KMS-11 (cell line): ENCODE measurements around the gene LARGE1.

ENCODE experiments used
- H2AFZ ChIP-seq: fragments of 200-600 bp; sonication (generic); 2 replicates; pipeline ENCODE4 v1.6.1; 2016; ENCODE audit warnings: antibody characterized with exemption, mixed run types, low read depth
- H3K27ac ChIP-seq: fragments of 200-600 bp; sonication (generic); 2 replicates; pipeline ENCODE4 v1.6.1; 2016; ENCODE audit warnings: mild to moderate bottlenecking, mixed run types
- H3K27me3 ChIP-seq: fragments of 200-600 bp; sonication (generic); 2 replicates; pipeline ENCODE4 v1.6.1; 2017; ENCODE audit warnings: mild to moderate bottlenecking, low read depth, mixed run types, moderate library complexity; ENCODE audit not compliant: insufficient read depth
- H3K36me3 ChIP-seq: fragments of 200-600 bp; sonication (generic); 2 replicates; pipeline ENCODE4 v1.6.1; 2017; ENCODE audit warnings: mild to moderate bottlenecking, mixed run types; ENCODE audit not compliant: insufficient read depth
- H3K4me1 ChIP-seq: fragments of 200-600 bp; sonication (generic); 2 replicates; pipeline ENCODE4 v1.6.1; 2016; ENCODE audit warnings: mild to moderate bottlenecking, low read depth, mixed run types; ENCODE audit not compliant: poor library complexity, severe bottlenecking
- H3K4me2 ChIP-seq: fragments of 200-600 bp; sonication (generic); 2 replicates; pipeline ENCODE4 v1.7.0; 2016; ENCODE audit warnings: mild to moderate bottlenecking, mixed run types
- H3K4me3 ChIP-seq: fragments of 200-600 bp; sonication (generic); IDR thresholded peaks from 2 replicates; pipeline ENCODE4 v1.6.1; 2017; ENCODE audit warnings: low read depth, low read length, mixed read lengths; ENCODE audit not compliant: insufficient read depth
- H3K79me2 ChIP-seq: fragments of 200-600 bp; sonication (generic); 2 replicates; pipeline ENCODE4 v1.6.1; 2016; ENCODE audit warnings: low read depth, mixed run types; ENCODE audit not compliant: insufficient read depth
- H3K9ac ChIP-seq: fragments of 200-600 bp; sonication (generic); 2 replicates; pipeline ENCODE4 v1.6.1; 2016; ENCODE audit warnings: mild to moderate bottlenecking, mixed run types
- H4K20me1 ChIP-seq: fragments of 200-600 bp; sonication (generic); 2 replicates; pipeline ENCODE4 v1.6.1; 2016; ENCODE audit warnings: mild to moderate bottlenecking, mixed run types; ENCODE audit not compliant: insufficient read depth
- CTCF ChIP-seq: fragments of 200-600 bp; sonication (generic); conservative IDR thresholded peaks from 2 replicates; pipeline ENCODE4 v1.6.1; 2017; ENCODE audit warnings: low read depth, mild to moderate bottlenecking, antibody characterized with exemption, low read length, moderate library complexity, mixed read lengths

Gene LARGE1

GRCh38 chr22:33515795-33516194 lies 404.5 kb downstream of the LARGE1 start:
- Histone ChIP-seq H4K20me1 (no peaks in the 10 kb centered on the region), H3K27ac (no peak overlapping the region), H2AFZ (no peak overlapping the region), H3K4me3 (no peak overlapping the region), H3K36me3 (no peaks in the 10 kb centered on the region), H3K9ac (no peak overlapping the region), H3K79me2 (no peaks in the 10 kb centered on the region), H3K4me1 (peaks cover 3% of the 10 kb centered on the region), H3K4me2 (no peak overlapping the region), H3K27me3 (no peaks in the 10 kb centered on the region)
- TF ChIP-seq CTCF: no peak

- Histone ChIP-seq H3K27ac (no peak overlapping the region), H4K20me1 (no peaks in the 10 kb centered on the region), H3K4me3 (no peak overlapping the region), H3K36me3 (no peaks in the 10 kb centered on the region), H3K9ac (no peak overlapping the region), H3K4me1 (no peaks in the 10 kb centered on the region), H3K79me2 (no peaks in the 10 kb centered on the region), H3K4me2 (no peak overlapping the region), H3K27me3 (no peaks in the 10 kb centered on the region), H2AFZ (no peak overlapping the region)
- TF ChIP-seq CTCF: no peak
Observed at GRCh38 chr22:33513388-33514338, 406.6 kb downstream of the LARGE1 start.

- H3K27ac ChIP-seq: no peak overlapping the region
- no peak overlapping the region for H2AFZ ChIP-seq
- no peak overlapping the region for H3K4me3 ChIP-seq
- H3K79me2 ChIP-seq: no peaks in the 10 kb centered on the region
- H3K27me3 ChIP-seq: no peaks in the 10 kb centered on the region
- TF ChIP-seq CTCF: no peak
- H3K4me1 ChIP-seq: no peaks in the 10 kb centered on the region
- no peaks in the 10 kb centered on the region for H4K20me1 ChIP-seq
- no peak overlapping the region for H3K4me2 ChIP-seq
- H3K36me3 ChIP-seq: no peaks in the 10 kb centered on the region
- no peak overlapping the region for H3K9ac ChIP-seq
Observed at GRCh38 chr22:33512908-33513307, 407.4 kb downstream of the LARGE1 start.

GRCh38 chr22:33510429-33510904 lies 409.8 kb downstream of the LARGE1 start:
- no peaks in the 10 kb centered on the region for H3K27me3 ChIP-seq
- H3K9ac ChIP-seq: no peak overlapping the region
- no peaks in the 10 kb centered on the region for H3K36me3 ChIP-seq
- no peak overlapping the region for H3K4me2 ChIP-seq
- H2AFZ ChIP-seq: no peak overlapping the region
- no peaks in the 10 kb centered on the region for H3K79me2 ChIP-seq
- no peak for TF ChIP-seq CTCF
- no peaks in the 10 kb centered on the region for H4K20me1 ChIP-seq
- no peak overlapping the region for H3K27ac ChIP-seq
- H3K4me1 ChIP-seq: no peaks in the 10 kb centered on the region
- no peak overlapping the region for H3K4me3 ChIP-seq
